Ovary (tissue), 3 donors: ENCODE data around the gene ESPN.

Experiments used
- EP300 ChIP-seq: sonication (generic); formaldehyde crosslinking; IDR thresholded peaks from one replicate; pipeline ENCODE4 v1.6.1; 2017; ENCODE audit warnings: antibody characterized with exemption
- TF ChIP-seq, protein P1 (sequence below), 3 donors: fragments of 450-650 bp in 2 of 3; fragments of 200-600 bp in 1 of 3; IDR thresholded peaks; one replicate each; pipeline versions ENCODE4 v1.5.1 to v1.8.0; 2016 to 2022; ENCODE audit warnings: antibody characterized with exemption in 3 of 3, mild to moderate bottlenecking in 1 of 3
- donor health status: DM: no; HTN: no; CAD: no.

DNA sequence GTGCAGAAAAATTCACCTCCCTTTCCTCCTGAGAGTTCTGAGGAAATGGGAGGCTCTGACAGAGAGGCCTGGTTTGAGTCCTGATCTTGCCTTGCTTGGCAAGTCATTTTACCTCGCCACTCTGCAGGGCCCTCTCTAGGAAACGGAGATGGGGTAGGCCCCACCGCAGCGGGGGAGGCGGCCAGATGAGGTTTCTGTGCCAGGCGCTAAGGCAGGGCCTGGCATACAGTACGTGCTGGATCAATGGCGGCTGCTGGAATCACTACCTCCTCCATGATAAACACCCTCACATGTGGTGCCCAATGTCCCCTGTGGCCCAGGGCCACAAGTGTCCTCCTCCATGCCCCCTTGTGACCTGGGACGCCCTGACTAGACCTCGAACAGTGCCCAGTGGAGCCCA lies 67.4 kb downstream of the ESPN start:
- no peak for TF ChIP-seq EP300
- TF ChIP-seq, protein P1, sequence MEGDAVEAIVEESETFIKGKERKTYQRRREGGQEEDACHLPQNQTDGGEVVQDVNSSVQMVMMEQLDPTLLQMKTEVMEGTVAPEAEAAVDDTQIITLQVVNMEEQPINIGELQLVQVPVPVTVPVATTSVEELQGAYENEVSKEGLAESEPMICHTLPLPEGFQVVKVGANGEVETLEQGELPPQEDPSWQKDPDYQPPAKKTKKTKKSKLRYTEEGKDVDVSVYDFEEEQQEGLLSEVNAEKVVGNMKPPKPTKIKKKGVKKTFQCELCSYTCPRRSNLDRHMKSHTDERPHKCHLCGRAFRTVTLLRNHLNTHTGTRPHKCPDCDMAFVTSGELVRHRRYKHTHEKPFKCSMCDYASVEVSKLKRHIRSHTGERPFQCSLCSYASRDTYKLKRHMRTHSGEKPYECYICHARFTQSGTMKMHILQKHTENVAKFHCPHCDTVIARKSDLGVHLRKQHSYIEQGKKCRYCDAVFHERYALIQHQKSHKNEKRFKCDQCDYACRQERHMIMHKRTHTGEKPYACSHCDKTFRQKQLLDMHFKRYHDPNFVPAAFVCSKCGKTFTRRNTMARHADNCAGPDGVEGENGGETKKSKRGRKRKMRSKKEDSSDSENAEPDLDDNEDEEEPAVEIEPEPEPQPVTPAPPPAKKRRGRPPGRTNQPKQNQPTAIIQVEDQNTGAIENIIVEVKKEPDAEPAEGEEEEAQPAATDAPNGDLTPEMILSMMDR (IDR thresholded peaks at IDR 0.05), result no peak
